PC-3 (cell line): ENCODE results near the gene MAP7D1.

Experiments
- CTCF ChIP-seq: fragments of 300-600 bp; sonication (generic); conservative IDR thresholded peaks from 2 replicates; pipeline ENCODE4 v1.5.1; 2017; ENCODE audit warnings: antibody characterized with exemption, low read depth, mild to moderate bottlenecking, low read length
- EZH2 ChIP-seq: fragments of 300-600 bp; sonication (generic); IDR thresholded peaks from one replicate; pipeline ENCODE4 v1.6.1; 2017; ENCODE audit warnings: antibody characterized with exemption, mild to moderate bottlenecking, low read length; ENCODE audit not compliant: unreplicated experiment
- EZH2phosphoT487 ChIP-seq: fragments of 300-600 bp; sonication (generic); IDR thresholded peaks from 2 replicates; pipeline ENCODE4 v1.6.1; 2018; ENCODE audit warnings: mild to moderate bottlenecking, antibody characterized with exemption, low read length, borderline replicate concordance

DNA sequence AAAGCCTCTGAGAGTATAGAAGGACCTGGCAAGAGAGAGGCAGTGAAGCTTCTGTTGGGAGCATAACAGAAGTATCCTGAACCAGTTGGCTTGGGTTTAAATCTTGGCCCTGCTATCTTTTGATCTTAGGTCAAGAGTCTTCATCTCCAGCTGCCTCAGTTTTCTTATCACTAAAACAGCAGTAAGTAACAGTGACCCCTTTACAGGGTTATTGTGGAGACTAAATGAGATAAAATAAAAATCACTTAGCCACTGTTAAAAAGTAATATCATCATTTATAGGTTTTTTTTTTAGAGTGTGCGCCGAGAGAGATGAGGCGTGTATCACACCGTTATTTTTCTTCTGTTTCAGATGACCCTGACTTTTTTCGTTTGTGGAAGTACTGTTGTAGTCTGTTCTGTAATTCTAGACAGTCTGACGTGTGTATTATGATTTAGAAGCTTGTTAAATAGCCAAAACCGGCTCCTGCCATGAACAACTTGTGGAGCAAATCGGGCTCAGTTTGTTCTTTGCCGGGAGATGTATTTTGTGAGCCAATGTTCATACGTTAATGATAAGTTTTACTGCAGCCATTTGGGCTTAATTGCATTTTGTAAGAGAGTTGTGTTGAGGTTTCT, 69.4 kb downstream of the MAP7D1 start:
- no peak for TF ChIP-seq CTCF
- no peak for TF ChIP-seq EZH2phosphoT487
- TF ChIP-seq EZH2: no peak
